Stimulated activated CD4-positive, alpha-beta T cell treated with anti-CD3 and anti-CD28 coated beads, Interleukin-1b, Interleukin-23, amount 100 ng/mL, for 4 hours (primary cell): ENCODE data around the gene ELOVL1.

Experiments
- DNase-seq, 2 donors: peaks; one replicate each; pipeline ENCODE4 v3.0.0-alpha.2; 2020; ENCODE audit warnings: low read depth in 2 of 2

ELOVL1 gene

GRCh38 chr1:43329995-43330751, 37.6 kb downstream of the ELOVL1 start:
- peak; percentile 37 to 41 for DNase-seq

DNA sequence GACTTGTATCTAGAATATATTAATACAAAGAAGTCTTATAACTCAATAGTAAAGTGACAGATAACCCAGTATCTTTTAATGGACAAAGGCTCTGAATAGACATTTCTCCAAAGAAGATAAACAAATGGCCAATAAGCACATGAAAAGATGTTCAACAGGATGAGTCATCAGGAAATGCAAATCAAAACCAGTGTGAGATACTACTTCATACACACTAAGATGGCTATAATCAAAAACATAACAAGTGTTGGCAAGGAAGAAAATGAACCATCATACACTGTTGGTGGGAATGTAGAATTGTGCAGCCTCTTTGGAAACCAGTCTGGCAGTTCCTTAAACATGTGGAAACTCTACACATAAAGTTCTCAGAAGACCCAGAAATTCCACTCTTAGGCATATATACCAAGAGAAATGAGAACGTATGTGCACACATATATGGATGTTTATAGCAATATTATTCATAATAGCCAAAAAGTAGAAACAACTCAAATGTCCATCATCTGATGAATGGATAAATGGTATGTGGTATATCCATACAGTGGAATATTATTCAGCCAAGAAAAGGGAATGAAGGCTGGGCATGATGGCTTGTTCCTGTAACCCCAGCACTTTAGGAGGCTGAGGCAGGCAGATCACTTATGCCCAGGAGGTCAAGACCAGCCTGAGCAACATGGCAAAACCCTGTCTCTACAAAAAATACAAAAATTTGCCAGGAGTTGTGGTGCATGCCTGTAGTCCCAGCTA, 40.1 kb downstream of the ELOVL1 start:
- DNase-seq, result no peak

DNA sequence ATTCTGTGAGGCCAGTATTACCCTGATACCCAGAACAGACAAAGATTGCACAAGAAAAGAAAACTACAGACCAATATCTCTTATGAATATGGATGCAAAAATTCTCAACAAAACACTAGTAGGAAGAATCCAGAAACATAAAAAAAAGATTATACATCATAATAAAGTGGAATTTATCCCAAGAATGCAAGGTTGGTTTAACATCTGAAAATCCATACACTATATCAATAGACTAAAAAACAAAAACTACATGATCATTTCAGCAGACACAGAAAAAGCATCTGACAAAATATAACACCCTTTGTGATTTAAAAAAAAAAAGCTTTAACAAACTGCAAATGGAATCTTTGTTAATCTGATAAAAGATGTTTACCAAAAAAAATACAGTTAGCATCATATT, 42.4 kb downstream of the ELOVL1 start:
- DNase-seq, result no peak

- DNase-seq, result no peak
These were observed 43.0 kb downstream of the ELOVL1 start for GRCh38 chr1:43324810-43325209.

DNA sequence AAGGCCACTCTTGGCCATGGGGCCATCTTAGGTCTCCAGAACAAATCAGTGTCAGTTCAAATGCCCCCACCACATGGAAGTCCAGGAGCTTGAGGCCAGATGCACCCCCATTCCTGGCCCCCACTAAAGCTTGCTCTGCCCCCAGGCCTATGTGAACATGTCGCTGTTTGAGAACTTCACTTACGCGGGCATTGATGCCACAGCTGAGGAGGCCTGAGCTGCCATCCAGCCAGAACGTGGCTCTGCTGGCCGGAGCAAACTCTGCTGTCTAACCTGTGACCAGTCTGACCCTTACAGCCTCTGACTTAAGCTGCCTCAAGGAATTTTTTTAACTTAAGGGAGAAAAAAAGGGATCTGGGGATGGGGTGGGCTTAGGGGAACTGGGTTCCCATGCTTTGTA, 45.3 kb downstream of the ELOVL1 start:
- DNase-seq, result no peak

DNA sequence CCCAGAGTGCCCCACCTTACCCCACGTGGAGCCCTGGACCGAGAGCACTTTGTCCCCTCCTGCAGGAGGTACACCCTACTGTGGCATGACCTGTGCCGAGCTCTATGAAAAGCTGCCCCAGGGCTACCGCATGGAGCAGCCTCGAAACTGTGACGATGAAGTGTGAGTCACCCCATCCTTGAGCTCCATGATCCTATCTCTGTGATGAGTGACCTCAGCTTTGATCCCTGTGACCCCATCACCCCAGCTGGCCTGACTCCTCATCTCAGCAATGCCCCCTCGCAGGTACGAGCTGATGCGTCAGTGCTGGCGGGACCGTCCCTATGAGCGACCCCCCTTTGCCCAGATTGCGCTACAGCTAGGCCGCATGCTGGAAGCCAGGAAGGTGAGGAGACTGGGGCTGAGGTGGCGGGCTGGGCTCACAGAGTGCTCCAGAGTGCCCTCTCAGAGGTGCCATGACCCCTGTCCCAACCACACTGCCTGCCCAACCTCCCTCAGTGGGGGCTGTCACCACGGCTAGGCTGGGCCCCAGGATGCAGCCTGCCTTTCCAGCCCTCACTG, 46.4 kb downstream of the ELOVL1 start:
- no peak for DNase-seq

GRCh38 chr1:43319766-43320165, 48.0 kb downstream of the ELOVL1 start:
- DNase-seq, result no peak

GRCh38 chr1:43319288-43319687, 48.5 kb downstream of the ELOVL1 start:
- DNase-seq, result no peak

DNA sequence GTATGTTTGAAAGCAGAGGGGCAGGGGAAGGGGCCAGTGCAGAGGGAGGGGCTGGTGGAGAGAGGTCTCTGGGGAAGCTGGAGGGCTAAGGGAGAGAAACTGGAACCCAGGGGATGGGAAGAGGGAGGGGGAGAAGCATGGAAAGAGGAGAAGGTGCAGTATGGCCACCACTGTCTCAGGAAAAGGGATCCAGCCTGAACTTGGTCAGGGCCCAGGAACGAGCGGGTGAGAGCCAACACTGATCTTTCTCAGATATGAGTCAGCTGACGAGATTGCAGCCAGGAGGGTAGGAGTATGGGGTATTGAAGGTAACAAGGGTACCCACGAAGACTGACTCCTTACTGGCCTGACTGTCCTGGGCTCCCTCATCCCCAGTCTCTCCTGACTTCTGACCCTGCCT, 49.0 kb downstream of the ELOVL1 start:
- no peak for DNase-seq

DNA sequence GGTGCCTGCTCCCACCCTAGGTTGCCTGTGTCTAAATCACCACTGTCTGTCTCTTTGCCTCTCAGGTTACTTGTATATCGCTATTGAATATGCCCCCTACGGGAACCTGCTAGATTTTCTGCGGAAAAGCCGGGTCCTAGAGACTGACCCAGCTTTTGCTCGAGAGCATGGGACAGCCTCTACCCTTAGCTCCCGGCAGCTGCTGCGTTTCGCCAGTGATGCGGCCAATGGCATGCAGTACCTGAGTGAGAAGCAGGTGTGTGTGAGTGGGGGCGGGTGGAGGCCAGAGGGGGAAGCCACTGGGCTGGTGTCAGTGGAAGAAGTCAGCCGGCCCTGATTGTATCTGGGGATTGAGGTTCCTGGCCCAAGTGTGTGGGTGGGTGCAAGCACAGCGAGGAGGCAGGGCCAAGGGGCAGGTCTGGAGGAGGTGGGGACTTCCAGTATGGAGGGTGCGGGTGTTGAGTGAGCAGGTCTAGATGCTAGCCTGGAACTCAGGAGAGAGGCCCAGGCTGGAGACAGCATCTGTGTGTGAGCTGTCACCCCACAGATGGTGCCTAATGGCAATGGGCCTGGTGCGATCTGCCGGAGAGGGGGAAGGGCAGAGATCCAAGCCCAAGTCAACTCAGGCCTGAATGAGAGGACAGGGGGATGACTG, 49.9 kb downstream of the ELOVL1 start:
- no peak for DNase-seq

DNA sequence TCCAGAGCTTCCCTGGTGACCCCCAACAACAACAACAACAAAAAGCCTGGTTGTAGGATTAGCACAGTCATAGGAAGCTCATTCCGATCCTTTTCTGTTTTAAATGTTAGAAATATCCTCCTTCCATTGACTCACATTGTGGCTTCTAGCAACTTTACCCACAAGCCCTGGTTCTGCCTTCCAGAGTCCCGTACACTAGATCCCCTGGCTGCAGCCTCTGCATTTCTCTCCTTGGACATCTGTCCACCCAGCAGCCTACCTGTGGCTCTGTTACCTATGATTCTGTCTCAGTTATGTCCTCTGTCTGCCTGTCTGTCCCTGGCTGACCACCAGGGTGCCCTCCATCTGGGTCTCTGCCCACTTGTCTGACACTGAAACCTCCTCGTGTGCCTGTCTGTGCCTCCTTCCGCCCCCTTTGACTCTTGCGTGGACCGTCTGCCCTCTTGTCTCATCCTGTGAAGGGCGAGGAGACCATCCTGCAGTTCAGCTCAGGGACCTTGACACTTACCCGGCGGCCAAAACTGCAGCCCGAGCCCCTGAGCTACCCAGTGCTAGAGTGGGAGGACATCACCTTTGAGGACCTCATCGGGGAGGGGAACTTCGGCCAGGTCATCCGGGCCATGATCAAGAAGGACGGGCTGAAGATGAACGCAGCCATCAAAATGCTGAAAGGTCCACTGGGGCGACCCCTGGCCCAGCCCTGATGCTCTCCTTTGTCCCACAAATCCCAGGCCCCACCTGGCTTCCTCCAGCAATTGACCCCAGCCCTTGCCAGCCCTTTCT, 50.9 kb downstream of the ELOVL1 start:
- DNase-seq, result no peak

DNA sequence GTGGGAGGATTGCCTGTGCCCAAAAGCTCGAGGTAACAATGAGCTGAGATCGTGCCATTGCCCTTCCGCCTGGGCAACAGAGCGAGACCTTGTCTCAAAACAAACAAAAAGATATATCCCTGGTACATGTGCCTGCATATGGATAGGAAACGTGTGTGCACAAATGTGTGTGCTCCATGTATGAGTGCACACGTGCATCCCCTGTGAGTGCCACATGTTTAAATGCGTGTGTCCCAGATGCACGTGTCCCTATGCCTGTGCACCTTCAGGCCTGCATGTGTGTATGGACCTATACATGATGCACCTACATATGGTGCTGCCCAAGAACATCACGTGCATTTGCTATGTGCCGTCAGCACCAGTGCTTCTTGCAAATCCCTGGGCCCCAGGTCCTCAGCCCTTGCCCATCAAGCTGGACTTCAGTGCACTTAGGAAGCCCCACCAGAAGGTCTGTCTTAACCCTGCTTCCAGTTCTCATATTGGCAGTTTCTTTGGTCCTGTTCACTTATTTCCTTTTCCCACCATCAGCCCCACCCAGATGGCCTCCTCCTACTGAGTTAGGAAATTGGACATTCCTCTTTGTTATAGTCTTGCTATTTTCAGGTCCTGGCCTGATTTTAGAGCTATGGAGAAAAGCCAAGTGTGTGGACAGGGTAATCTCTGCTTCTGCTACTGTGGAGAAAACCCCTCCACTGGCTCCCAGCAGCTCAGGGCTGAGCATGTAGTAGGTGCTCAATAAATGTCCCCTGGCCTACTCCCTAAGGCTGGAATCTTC, 51.7 kb downstream of the ELOVL1 start:
- no peak for DNase-seq

- no peak for DNase-seq
These were observed 52.3 kb downstream of the ELOVL1 start for GRCh38 chr1:43315481-43315880.

GRCh38 chr1:43314233-43314632, 53.6 kb downstream of the ELOVL1 start:
- DNase-seq, result no peak

GRCh38 chr1:43313771-43314170, 54.0 kb downstream of the ELOVL1 start:
- no peak for DNase-seq
